Stimulated activated CD4-positive, alpha-beta T cell treated with anti-CD3 and anti-CD28 coated beads, TNF-alpha, amount 100 ng/mL, for 1 hour (primary cell): Measurements from ENCODE around the gene NTPCR.

Source experiments
- DNase-seq, 3 donors: peaks; one replicate each; pipeline ENCODE4 v3.0.0-alpha.2; 2020; ENCODE audit warnings: low read depth in 3 of 3, low spot score in 1 of 3

NTPCR gene

GRCh38 chr1:233006108-233006507 lies 55.7 kb downstream of the NTPCR start:
- no peak for DNase-seq

- DNase-seq: no peak
Measured at GRCh38 chr1:233006541-233006973, 56.1 kb downstream of the NTPCR start.

- no peak for DNase-seq
Measured at GRCh38 chr1:233010146-233010545, 59.7 kb downstream of the NTPCR start.

GRCh38 chr1:233012021-233012420 lies 61.6 kb downstream of the NTPCR start:
- no peak for DNase-seq

GRCh38 chr1:233015965-233016364 lies 65.6 kb downstream of the NTPCR start:
- no peak for DNase-seq

- DNase-seq: no peak
Measured at GRCh38 chr1:233016798-233017197, 66.4 kb downstream of the NTPCR start.

GRCh38 chr1:233019083-233019482 lies 68.7 kb downstream of the NTPCR start:
- no peak for DNase-seq

- no peak for DNase-seq
Measured at GRCh38 chr1:233019778-233020325, 69.4 kb downstream of the NTPCR start.

- no peak for DNase-seq
Measured at GRCh38 chr1:233020426-233020825, 70.0 kb downstream of the NTPCR start.

GRCh38 chr1:233022246-233022645 lies 71.8 kb downstream of the NTPCR start:
- no peak for DNase-seq

GRCh38 chr1:233024199-233024598 lies 73.8 kb downstream of the NTPCR start:
- no peak for DNase-seq

GRCh38 chr1:233025157-233025556 lies 74.7 kb downstream of the NTPCR start:
- no peak for DNase-seq

GRCh38 chr1:233025567-233025966 lies 75.2 kb downstream of the NTPCR start:
- no peak for DNase-seq

- DNase-seq: no peak
Measured at GRCh38 chr1:233027046-233027445, 76.6 kb downstream of the NTPCR start.

- DNase-seq: no peak
Measured at GRCh38 chr1:233031521-233031920, 81.1 kb downstream of the NTPCR start.

- DNase-seq: no peak
Measured at GRCh38 chr1:233032916-233033315, 82.5 kb downstream of the NTPCR start.

- no peak for DNase-seq
Measured at GRCh38 chr1:233033361-233033760, 83.0 kb downstream of the NTPCR start.
